Right renal cortex interstitium (tissue), 3 donors: ENCODE data around the gene MAPT. TPM values are rescaled to one million over a fixed set of nuclear protein-coding genes. Genes with fewer than 3 reads are reported as not detected.

Experiments
- DNase-seq, 3 donors: peaks; one replicate each; pipeline ENCODE4 v3.0.0-alpha.2; 2013; ENCODE audit warnings: low read depth in 3 of 3, low spot score in 2 of 3
- polyA plus RNA-seq, 3 donors: library from polyadenylated mRNA; unstranded; fragments of 120-200 nt; gene quantifications; one replicate each; pipeline ENCODE4 v1.2.1, GENCODE V29; 2013; ENCODE audit not compliant: insufficient read length in 3 of 3

The MAPT gene
- polyA plus RNA-seq, 3 donors: 7.7 to 11.3 (median 9.5) TPM

DNA sequence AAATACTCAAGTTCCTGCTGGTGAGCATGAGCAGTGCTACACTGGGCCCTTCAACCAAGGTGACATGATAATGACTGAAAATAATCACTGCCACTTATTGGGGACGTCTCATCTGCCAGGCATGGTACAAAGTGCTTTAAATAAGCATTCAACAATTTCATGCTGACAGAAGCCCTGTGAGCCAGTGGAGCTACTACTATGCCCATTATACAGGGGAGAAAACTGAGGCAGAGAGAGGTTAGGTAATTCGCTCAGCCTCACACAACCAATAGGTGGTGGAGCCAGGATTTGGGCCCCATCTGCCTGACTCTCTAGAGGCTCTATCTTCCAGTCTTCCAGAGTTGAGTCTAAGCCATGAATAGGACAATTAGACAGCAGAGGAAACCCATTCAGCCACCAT, 74.4 kb downstream of the MAPT start:
- no peak for DNase-seq

DNA sequence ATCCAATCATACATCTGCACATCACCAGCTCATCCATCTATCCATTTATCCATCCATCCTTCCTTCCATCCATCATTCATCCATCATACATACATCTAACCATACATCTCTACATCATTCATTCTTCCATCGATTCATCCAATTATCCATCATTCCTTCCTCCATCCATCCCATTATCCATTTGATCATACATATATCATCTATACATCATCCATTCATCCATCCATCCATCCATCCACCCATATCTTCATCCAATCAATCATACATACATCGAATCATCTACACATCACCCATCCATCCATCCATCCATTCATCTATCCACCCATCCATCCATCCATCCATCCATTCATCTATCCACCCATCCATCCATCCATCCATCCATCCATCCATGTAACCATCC, 75.4 kb downstream of the MAPT start:
- DNase-seq: no peak

DNA sequence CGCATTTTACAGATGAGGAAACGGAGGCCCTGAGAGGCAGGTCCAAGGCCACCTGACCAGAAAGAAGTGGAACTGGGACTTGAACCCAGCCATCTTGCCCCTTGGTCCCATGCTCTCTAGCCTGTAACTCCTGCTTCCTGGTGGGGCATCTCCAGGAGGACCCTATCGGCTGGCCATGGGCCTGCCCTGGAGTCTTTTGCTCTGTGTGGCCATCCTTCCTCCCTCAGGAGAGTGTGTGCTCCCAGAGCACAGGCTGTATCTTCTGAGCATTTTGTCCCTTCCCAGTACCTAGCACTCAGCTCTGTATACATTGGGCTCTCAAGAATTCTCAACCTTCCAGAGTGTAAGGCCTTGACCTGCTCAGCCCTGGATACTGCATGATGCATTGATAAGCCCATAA, 76.3 kb downstream of the MAPT start:
- DNase-seq: no peak

DNA sequence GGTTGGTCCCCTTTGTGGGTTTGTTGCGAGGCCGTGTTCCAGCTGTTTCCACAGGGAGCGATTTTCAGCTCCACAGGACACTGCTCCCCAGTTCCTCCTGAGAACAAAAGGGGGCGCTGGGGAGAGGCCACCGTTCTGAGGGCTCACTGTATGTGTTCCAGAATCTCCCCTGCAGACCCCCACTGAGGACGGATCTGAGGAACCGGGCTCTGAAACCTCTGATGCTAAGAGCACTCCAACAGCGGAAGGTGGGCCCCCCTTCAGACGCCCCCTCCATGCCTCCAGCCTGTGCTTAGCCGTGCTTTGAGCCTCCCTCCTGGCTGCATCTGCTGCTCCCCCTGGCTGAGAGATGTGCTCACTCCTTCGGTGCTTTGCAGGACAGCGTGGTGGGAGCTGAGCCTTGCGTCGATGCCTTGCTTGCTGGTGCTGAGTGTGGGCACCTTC, 77.4 kb downstream of the MAPT start:
- no peak for DNase-seq

DNA sequence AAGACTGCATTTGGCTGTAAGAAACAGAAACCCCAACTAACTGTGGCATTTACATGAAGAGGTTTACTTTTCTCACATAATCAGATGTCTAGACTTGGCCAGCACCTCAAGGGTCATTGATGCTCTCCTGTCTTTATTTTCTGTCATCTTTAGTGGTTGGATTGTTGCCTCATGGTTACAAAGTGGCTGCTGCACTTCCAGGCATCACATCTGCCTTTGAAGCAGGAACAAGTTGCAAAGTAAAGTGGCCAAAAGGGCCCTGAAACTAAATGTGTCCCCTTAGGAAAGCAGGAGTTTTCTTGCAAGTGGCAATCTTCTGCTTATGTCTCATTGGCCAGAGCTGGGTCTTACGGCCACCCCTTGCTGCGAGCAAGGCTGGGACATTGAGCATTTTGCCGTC, 78.2 kb downstream of the MAPT start:
- no peak for DNase-seq

DNA sequence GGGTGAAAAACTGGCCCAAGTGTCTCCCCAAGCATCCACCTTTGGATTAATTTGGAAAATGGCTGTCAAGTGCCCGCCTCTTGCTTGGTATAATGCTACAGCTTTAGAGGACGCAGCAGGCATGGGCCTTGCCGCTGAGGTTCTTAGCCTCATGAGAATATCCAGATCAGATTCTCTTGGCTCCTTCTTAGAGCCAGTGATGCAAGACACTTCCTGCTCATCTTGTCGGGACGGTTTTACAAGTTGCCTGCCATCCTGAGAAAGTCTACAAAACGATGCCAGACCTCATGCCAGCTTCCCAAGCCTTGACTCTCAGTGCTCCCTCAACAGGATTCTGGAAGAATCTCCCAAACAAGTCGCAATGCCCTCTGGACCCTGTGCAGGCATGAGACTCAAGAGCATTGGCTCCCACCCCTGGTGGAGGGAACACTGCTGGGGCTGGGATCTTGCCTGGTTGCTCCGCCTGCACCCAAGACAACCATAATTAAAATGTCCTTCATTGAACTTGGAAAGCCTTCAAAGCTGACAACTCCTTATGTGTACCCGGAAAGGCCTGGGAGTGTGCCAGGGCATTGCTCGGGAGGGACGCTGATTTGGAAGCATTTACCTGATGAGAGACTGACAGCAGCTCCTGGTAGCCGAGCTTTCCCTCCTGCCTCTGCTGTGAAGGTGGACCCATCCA, 78.9 kb downstream of the MAPT start:
- DNase-seq: no peak

DNA sequence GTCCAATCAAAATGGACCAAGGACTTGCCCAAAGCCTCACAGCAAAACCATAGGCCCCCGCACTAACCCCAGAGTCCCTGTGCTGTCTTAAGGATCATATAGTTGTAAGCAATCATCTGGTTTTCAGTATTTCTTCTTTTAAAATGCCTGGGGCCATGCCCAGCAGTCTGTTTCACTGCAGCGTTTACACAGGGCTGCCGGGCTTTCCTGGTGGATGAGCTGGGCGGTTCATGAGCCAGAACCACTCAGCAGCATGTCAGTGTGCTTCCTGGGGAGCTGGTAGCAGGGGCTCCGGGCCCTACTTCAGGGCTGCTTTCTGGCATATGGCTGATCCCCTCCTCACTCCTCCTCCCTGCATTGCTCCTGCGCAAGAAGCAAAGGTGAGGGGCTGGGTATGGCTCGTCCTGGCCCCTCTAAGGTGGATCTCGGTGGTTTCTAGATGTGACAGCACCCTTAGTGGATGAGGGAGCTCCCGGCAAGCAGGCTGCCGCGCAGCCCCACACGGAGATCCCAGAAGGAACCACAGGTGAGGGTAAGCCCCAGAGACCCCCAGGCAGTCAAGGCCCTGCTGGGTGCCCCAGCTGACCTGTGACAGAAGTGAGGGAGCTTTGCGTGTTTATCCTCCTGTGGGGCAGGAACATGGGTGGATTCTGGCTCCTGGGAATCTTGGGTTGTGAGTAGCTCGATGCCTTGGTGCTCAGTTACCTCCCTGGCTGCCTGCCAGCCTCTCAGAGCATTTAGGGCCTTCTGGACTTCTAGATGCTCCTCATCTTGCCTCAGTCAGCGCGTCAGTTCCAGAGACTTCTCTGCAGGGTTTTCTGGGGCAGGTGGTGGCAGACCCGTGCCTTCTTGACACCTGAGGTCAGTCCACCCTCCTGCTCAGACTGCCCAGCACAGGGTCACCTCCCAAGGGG, 79.8 kb downstream of the MAPT start:
- DNase-seq: no peak

DNA sequence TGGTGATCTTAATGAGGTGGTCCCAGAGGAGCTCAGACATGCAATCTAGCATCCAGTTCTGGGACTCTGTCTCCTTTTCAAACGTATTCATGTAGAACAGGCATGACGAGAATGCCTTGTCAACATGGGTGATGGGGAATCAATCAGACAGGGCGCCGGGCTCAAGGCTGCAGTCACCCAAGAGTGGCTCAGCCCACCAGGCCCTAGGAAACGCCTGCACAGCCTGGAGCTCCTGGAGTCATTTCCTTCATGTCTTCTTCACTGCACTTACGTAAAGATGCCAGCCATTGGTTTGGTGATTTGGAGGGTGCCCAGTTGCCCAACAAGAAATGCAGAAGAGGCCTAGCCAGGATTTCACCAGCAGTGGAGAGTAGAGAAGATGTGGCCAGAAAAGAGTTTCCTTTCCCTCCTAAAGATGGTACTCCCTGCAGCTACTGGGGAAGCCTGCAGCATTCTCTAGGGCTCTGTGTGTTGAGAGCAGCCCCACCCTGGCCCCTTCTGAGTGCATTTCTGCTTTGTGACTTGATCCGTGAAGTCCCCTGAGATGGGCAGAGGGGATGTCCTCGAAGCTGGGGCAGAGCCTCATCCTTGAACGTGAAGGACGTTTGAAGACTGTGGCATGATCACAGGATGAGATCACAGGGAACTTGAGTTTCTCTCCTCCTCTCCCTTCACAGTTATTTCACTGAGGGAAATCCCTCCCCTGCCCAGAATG, 80.7 kb downstream of the MAPT start:
- DNase-seq: no peak

DNA sequence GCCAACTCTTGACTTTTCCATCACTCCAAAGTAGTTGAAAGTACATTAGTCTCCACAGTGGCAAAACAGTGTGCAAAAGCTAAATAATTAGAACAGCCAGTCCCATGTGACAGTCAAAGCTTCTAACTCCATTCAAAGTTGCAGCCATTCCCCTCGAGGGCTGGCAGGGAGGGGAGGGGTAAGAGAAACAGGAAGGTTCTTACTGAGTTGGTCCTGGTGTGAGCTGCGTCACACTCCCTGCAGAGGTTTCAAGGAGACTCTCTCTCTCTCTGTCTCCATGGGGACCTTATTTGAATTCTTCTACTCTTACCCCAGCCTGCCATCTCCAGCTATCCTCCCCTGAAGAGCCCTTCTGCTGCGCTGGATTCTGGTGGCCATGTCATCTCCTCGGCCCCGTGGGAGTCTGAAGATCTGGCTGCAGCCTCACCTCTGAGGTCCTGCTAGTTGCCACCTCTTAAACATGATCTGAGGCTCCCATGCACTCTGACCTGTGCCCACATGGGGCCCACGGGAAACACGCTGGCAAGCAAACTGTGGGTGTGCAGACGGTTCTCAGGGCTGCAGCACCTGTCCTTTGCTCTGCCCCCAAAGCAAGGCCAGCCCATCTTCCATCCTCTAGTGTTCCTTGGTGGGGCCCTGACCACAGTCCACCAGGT, 81.4 kb downstream of the MAPT start:
- no peak for DNase-seq

DNA sequence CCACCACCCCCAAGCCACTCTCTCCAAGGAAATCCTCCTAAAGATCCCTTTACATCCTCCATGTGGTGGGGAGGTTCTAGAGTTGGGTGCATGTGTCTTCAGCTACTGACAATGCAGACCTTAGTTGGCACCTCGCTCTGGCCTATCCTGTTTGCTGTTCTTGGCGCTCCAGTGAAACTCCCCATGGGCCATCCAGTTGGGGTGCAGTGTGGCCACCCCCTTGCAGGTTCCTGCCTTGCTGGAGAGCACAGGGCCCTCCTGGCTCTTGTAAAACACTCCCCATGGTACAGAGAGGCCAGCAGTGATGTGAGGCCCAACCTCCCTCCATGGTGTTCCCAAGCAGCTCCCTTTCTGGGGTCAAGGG, 82.0 kb downstream of the MAPT start:
- no peak for DNase-seq

DNA sequence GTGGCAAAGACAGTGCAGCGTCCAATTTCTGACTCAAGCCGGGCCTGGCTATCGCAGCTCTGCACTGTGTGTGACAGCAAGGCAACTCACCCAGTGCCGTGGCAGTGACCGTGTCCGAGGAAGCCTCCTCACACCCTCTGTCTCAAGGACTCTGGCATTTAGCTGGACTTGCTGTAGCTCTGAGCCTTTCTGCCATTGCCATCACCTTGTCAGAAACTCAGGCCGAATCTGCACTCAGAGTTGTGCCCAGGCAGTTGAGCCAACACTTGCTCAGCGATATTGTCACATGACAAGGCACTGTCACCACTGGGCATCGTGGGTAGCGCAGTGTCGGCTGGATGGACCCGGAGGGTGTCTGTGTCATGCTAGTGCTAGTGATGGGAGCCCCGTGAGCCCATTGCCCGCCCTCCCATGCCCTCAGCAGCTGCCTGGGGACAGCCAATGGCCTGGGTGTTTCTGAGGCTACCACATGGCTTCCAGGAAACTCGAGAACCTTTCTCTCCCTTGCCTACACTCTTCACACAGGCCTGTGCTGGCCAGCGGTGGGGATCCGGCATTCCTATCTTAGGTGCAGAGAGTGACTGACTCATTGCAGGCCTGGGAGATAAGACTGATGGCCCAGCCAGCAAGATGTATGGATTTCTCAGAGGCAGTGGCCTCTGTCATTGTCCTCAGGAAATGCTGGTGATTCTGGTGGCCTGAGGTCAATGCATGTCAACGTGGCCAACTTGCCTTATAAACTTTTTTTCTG, 82.6 kb downstream of the MAPT start:
- DNase-seq: no peak

DNA sequence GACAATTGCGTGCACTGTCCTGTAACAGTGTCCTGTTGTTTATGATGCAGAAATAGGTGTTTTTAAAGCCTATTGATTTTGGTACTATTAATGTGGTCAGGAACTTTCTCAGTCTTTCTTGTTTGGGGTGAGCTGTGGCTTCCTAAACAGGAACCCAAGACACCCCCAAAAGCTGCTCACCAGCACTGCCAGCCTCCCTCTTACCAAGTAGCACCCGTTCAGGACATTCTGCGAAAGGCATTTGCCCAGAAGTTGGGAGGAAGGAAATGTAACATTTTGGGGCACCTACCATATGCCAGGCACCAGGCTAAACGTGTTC, 83.1 kb downstream of the MAPT start:
- DNase-seq: no peak

DNA sequence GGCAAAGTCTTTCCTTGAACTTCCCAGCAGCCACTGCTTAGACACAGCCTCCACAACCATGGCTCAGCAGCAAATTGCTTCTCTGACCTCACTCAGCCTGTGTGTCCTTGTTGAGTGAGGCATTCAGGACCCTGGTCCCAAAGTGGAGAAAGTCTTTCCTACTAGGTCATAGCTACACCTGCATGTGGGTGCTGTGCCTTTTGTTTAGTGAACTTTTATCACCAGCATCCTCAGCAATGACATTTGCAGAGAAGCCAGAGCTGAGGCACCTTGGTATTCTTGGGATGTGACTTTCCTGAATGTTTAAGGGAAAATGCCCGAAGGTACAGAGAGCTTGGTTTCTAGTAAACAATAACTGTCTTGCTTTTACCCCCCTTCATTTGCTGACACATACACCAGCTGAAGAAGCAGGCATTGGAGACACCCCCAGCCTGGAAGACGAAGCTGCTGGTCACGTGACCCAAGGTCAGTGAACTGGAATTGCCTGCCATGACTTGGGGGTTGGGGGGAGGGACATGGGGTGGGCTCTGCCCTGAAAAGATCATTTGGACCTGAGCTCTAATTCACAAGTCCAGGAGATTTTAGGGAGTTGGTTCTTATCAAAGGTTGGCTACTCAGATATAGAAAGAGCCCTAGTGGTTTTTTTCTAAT, 83.7 kb downstream of the MAPT start:
- no peak for DNase-seq

DNA sequence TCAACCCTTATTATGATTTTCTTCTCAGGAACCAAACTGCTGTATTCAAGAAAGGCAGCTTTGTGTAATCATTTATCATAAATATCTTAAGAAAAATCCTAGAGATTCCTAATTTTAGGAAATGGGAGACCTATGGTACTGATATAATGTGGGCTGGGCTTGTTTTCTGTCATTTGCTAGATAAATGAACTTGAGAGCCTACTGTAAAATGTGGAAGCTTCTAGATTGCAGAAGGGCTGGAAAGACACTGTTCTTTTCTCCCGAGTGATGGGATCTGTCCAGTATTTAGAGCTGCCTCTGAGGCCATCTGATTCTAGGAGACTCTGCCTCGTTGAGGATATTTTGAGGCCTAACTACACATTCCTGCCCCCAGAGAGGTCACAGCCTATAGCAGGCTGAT, 84.8 kb downstream of the MAPT start:
- no peak for DNase-seq

DNA sequence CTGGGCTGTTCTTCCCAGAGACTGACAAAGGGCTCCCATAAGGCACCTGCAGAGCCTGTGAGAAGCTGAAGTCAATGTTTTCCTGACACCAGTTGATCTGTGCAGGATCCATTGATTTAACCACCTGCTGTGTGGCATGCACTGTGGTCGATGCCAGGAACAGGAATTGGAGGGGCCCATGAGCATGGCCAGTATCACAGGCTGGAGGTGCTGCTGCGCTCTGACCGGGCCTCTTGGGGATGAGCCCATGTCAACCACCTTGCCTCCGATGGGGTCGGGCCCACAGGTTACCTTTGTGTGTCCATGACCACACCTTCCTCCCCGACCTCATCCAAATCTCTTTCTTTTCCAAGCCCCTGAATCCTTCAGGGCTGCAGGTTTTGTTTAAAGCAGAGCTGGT, 86.5 kb downstream of the MAPT start:
- DNase-seq: no peak

DNA sequence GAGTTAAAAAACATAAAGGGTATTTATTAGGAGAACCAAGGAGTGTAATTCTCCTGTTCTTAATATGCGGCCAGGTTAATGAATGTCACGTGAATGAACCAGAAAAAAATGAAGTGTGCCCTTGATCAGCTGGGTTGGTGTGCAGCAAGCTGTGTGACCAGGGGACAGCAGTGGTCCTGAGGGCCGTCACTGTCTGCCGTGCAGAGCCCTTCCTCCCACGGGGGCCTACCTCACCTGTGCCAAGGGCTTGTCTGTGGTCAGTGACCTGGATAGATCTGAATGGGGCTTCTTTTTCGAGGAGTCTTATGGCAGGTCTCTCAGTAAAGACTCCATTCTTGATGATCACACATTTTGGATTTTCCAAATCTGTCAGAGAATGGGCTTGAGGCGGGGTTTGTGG, 87.0 kb downstream of the MAPT start:
- DNase-seq: no peak

DNA sequence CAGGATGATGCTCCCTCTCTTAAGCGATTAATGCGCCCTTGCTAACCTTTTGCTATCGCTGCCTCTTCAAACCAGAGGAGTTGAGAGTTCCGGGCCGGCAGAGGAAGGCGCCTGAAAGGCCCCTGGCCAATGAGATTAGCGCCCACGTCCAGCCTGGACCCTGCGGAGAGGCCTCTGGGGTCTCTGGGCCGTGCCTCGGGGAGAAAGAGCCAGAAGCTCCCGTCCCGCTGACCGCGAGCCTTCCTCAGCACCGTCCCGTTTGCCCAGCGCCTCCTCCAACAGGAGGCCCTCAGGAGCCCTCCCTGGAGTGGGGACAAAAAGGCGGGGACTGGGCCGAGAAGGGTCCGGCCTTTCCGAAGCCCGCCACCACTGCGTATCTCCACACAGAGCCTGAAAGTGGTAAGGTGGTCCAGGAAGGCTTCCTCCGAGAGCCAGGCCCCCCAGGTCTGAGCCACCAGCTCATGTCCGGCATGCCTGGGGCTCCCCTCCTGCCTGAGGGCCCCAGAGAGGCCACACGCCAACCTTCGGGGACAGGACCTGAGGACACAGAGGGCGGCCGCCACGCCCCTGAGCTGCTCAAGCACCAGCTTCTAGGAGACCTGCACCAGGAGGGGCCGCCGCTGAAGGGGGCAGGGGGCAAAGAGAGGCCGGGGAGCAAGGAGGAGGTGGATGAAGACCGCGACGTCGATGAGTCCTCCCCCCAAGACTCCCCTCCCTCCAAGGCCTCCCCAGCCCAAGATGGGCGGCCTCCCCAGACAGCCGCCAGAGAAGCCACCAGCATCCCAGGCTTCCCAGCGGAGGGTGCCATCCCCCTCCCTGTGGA, 88.6 kb downstream of the MAPT start:
- DNase-seq: no peak

DNA sequence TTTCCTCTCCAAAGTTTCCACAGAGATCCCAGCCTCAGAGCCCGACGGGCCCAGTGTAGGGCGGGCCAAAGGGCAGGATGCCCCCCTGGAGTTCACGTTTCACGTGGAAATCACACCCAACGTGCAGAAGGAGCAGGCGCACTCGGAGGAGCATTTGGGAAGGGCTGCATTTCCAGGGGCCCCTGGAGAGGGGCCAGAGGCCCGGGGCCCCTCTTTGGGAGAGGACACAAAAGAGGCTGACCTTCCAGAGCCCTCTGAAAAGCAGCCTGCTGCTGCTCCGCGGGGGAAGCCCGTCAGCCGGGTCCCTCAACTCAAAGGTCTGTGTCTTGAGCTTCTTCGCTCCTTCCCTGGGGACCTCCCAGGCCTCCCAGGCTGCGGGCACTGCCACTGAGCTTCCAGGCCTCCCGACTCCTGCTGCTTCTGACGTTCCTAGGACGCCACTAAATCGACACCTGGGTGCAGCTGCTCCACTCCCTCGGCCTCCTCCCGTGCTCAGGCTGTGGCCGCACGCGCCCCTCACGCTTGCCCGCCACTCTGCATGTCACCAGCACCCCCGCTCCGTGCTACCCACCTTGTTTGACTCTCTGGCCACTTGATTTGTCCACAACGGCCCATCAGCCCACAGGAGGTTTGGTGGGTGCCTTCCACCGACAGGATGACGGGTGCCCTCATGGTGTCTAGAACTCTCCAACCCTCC, 89.4 kb downstream of the MAPT start:
- DNase-seq: no peak

DNA sequence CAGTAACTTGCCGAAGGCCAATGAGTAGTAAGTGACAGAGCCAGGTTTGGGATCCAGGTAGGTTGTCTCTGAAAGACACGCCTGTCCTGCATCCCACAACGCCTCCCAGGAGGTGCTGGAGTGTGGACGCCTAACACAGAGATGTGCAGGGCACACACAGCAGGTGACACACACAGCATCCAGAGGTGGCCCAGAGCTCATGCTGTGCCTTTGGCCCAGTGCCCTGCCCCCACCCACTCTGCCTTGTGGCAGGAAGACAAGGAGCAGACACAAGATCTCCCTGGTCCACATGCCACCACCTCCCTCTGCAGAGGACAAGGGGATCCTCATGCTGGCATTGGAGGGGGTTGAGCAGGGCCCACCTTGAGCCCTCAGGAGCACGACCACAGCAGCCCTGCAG, 90.0 kb downstream of the MAPT start:
- no peak for DNase-seq
